BJ (cell line): ENCODE measurements around the gene PLCXD3. TPM values are rescaled to one million over a fixed set of nuclear protein-coding genes. Genes with fewer than 3 reads are reported as not detected.

Source experiments
- CTCF ChIA-PET: fragments of 350-600 bp; formaldehyde crosslinking; extraction: SDS; loops from one replicate; lab custom pipeline; 2021; ENCODE audit warnings: antibody characterized with exemption, inconsistent platforms; lab: Yijun Ruan, JAX
- POLR2A ChIA-PET: fragments of 300-600 bp; sonication (Branson Sonifier 250); formaldehyde crosslinking; extraction: SDS; loops from one replicate; lab custom pipeline; 2021; ENCODE audit warnings: antibody characterized with exemption; lab: Charles Lee
- DNase-seq: peaks from one replicate; pipeline ENCODE4 v3.0.0-alpha.2; 2011; ENCODE audit warnings: low read depth
- H3K27me3 ChIP-seq: 2 replicates; pipeline ENCODE4 v1.6.0; 2011; ENCODE audit warnings: low read length; ENCODE audit not compliant: control insufficient read depth, insufficient read depth
- H3K36me3 ChIP-seq: 2 replicates; pipeline ENCODE4 v1.5.1; 2011; ENCODE audit warnings: low read length; ENCODE audit not compliant: control insufficient read depth, insufficient read depth
- H3K4me3 ChIP-seq: 2 replicates; pipeline ENCODE4 v1.5.1; 2011; ENCODE audit warnings: low read depth, mild to moderate bottlenecking, control low read depth, low read length
- polyA plus RNA-seq: library from polyadenylated mRNA; depleted of rRNA; stranded (reverse); fragments of >200 nt; gene quantifications from 2 replicates; pipeline ENCODE4 v1.2.3, GENCODE V29; 2011
- TF ChIP-seq, protein P1 (sequence below): IDR thresholded peaks from 2 replicates; pipeline ENCODE4 v1.5.1; 2011; ENCODE audit warnings: low read depth, mild to moderate bottlenecking, control low read depth, inconsistent platforms, low read length, moderate library complexity; ENCODE audit not compliant: insufficient read depth

PLCXD3 gene
- polyA plus RNA-seq, 1 experiment: 0.05 TPM

DNA sequence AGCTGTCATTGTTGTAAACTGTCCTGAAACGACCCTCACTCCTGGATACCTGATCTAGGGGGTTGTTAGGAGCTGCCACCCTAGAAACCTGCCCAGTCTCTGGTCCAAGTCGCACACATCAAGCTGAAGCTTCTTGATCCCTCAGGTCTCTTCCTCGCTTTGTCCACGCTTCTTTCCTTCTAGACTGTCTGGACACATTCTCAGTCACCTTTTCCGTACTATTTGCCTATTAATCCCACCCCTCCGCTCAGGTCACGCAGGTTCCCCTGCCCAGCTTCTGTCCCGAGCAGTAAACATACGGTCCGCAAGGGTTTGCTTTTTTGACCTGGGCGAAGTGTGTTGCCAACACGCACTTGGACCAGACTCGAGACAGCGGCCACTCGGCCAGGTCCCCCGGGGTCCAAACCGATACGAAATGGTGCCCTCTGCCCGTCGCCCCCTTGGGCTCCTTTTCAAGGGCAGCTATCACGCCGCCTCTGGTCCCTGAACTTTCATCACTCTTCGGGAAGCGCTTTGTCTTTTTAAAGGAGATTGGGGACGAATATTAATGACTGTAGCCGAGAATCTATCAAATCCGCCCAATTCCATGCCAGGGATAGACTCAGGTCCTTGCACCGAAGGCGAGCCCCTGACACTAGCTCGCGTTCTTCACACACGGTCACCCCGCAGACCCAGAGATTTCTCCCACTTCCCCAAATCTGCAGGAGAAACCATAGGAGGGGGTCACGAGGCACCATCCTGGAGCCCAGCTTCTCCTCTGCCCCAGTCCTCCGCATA lies 814 bp downstream of the PLCXD3 start:
- DNase-seq: no peak
- TF ChIP-seq, protein P1, sequence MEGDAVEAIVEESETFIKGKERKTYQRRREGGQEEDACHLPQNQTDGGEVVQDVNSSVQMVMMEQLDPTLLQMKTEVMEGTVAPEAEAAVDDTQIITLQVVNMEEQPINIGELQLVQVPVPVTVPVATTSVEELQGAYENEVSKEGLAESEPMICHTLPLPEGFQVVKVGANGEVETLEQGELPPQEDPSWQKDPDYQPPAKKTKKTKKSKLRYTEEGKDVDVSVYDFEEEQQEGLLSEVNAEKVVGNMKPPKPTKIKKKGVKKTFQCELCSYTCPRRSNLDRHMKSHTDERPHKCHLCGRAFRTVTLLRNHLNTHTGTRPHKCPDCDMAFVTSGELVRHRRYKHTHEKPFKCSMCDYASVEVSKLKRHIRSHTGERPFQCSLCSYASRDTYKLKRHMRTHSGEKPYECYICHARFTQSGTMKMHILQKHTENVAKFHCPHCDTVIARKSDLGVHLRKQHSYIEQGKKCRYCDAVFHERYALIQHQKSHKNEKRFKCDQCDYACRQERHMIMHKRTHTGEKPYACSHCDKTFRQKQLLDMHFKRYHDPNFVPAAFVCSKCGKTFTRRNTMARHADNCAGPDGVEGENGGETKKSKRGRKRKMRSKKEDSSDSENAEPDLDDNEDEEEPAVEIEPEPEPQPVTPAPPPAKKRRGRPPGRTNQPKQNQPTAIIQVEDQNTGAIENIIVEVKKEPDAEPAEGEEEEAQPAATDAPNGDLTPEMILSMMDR: no peak
- CTCF ChIA-PET: interaction anchor here (0.5 to 1.4 kb wide), 2 partner anchors 8 to 22 kb away, joined by 3 to 5 read pairs; no protein-coding TSS in a partner anchor
- Histone ChIP-seq H3K36me3 (no peaks in the 10 kb centered on the region), H3K27me3 (peaks cover 13% of the 10 kb centered on the region), H3K4me3 (peak overlapping the region; percentile 39)
- POLR2A ChIA-PET: no interaction called here

DNA sequence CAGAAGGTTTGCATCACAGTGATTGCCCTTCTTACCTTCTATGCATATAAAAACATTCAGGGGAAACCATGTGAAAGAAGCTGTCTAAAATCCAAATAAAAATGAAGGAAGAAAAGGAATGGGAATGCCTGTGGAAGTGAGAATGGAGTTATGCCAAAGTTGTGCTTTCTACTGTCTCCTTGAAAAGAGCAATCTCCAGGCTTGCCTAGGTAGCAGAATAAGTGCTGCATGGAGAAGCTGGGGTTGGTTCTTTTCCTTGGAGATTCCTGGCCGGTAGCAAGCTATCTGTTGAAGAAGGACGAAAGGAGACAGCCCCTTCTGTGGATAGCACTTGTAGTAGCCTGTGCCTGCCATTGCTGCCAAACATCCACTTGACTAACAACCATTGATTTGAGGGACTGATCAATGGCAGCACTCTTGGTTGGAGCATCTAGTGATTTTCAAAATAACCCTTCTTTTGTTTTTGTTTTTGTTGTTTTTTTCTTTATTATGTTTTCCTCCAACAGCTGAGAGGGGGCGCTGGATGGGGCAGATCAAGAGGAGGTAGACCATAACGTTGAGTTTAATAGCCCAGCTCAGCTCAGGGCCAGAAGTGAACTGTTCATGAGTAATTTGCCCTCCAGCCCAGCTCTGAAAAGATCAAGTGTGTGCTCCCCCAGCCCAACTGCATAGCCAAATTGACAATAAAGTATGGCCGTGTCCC lies 1.6 kb downstream of the PLCXD3 start:
- TF ChIP-seq, protein P1: no peak
- no peak overlapping the region for H3K4me3 ChIP-seq
- no peak for DNase-seq
- ChIA-PET POLR2A (no interaction called here), CTCF (interaction anchor here (0.5 to 1.4 kb wide), 2 partner anchors 9 to 22 kb away, joined by 3 to 5 read pairs; no protein-coding TSS in a partner anchor)
- no peaks in the 10 kb centered on the region for H3K36me3 ChIP-seq
- H3K27me3 ChIP-seq: peaks cover 13% of the 10 kb centered on the region

DNA sequence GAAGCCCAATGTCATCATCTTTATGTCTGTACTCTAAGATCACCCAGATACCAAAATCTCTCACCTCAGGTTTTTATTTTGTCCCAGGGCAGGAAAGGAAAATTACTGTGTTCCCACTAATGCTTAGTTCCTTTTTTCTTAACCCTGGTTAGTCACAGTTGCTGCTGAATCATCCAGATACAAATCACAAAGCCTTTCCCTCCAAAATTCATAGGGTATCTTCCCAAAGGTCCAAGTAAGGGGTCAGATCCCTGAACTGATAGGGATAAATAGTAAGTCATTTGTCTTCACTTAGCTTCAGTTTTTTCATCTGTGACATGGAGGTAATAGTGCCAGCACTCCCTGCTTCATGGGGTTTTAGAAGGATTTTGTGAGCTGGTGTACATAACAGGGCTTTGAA lies 2.2 kb downstream of the PLCXD3 start:
- peaks cover 13% of the 10 kb centered on the region for H3K27me3 ChIP-seq
- DNase-seq: no peak
- ChIA-PET POLR2A (no interaction called here), CTCF (interaction anchor here (1.4 kb wide), 1 partner anchor 10 kb away, joined by 5 read pairs; no protein-coding TSS in a partner anchor)
- no peak overlapping the region for H3K4me3 ChIP-seq
- H3K36me3 ChIP-seq: no peaks in the 10 kb centered on the region
- TF ChIP-seq, protein P1: no peak

DNA sequence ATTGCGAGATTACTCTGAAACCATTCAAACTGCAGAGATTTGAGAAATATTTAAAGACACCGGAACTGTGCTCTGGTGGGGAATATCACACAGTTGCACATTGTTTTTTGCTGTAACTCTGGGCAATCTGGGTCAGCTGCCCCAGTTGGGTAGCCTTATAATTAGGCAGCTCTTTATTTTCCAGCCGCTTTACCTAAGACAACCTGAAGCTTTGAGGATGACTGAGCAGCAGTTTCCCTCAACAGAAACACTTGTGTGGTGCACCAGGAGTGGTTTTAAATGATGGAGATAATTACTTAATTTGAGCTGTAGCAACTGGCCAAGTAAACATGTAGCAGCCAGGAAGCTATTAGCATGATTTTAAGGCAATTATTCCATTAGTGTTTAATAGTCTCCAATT lies 2.9 kb downstream of the PLCXD3 start:
- POLR2A ChIA-PET: no interaction called here
- Histone ChIP-seq H3K36me3 (no peaks in the 10 kb centered on the region), H3K27me3 (peaks cover 13% of the 10 kb centered on the region), H3K4me3 (no peak overlapping the region)
- TF ChIP-seq, protein P1: no peak
- CTCF ChIA-PET: no interaction called here
- no peak for DNase-seq

DNA sequence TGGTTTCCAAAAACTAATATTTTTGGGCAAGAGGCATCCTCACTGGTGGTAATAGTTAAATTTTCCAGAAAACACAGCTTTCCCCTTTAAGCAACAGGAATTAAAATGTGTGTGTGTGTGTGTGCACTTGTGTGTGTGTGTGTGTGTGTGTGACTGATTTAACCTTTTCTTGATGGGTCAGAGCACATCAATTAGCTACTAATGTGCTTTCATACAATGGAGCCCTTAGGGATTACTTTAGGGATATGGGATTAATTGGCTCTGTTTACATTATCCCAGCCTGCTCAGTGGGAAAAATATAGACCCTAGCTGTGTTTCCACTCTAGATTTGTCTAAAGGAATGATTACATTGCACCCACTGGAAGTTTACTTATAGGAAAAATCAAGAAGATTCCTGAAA lies 6.5 kb downstream of the PLCXD3 start:
- CTCF ChIA-PET: interaction anchor here (0.8 to 1.4 kb wide), 3 partner anchors 12 to 34 kb away, joined by 3 to 4 read pairs (median 3); no protein-coding TSS in a partner anchor
- TF ChIP-seq, protein P1: no peak

More for the DNA sequence above, 6.5 kb downstream of the PLCXD3 start:
- DNase-seq: no peak
- H3K36me3 ChIP-seq: no peaks in the 10 kb centered on the region
- no peaks in the 10 kb centered on the region for H3K27me3 ChIP-seq
- H3K4me3 ChIP-seq: no peak overlapping the region
- POLR2A ChIA-PET: no interaction called here
